ENCODE results near the gene ELAPOR1. TPM values are rescaled to one million over a fixed set of nuclear protein-coding genes. Genes with fewer than 3 reads are reported as not detected.

The ELAPOR1 gene
- total and polyA plus RNA-seq, 2 experiments from 2014 or later, result 1.8 to 3.0 TPM

- no peak overlapping the region for H3K4me2 ChIP-seq
- H3K4me1 ChIP-seq (ENCODE audit: insufficient read depth), result no peaks in the 10 kb centered on the region
- H3K9me2 ChIP-seq (replicated peaks; ENCODE audit: insufficient read depth), result no peaks in the 10 kb centered on the region
- no peaks in the 10 kb centered on the region for H3K27me3 ChIP-seq
- TF ChIP-seq CTCF (IDR thresholded peaks at IDR 0.05; ENCODE audit: poor library complexity) (no peak), EZH2 (IDR thresholded peaks at IDR 0.05; ENCODE audit: borderline replicate concordance) (no peak), EZH2phosphoT487 (IDR thresholded peaks at IDR 0.05; ENCODE audit: low read depth, severe bottlenecking, unreplicated experiment) (no peak)
- H3K4me3 ChIP-seq, result no peak overlapping the region
- no peaks in the 10 kb centered on the region for H4K20me1 ChIP-seq (ENCODE audit: insufficient read depth, poor library complexity, severe bottlenecking)
- H3K79me2 ChIP-seq, result no peaks in the 10 kb centered on the region
- H3K36me3 ChIP-seq (replicated peaks; ENCODE audit: insufficient read depth, low read depth), result no peaks in the 10 kb centered on the region
- WGBS (ENCODE audit: low lambda C conversion rate, missing lambda C conversion rate), result 89% methylated on average over 7 of the region's 7 CpGs
- no peak overlapping the region for H2AFZ ChIP-seq
- no peaks in the 10 kb centered on the region for H3K9me3 ChIP-seq (ENCODE audit: low read depth)
- no peak overlapping the region for H3K27ac ChIP-seq
- DNase-seq (ENCODE audit: low spot score), result no peak
Observed at GRCh38 chr1:109160071-109160840, 46.3 kb downstream of the ELAPOR1 start.

GRCh38 chr1:109161858-109162606, 48.1 kb downstream of the ELAPOR1 start:
- 74% methylated on average over 12 of the region's 12 CpGs for WGBS (ENCODE audit: low lambda C conversion rate, missing lambda C conversion rate)

GRCh38 chr1:109162626-109163025, 48.7 kb downstream of the ELAPOR1 start:
- Histone ChIP-seq H3K79me2 (no peaks in the 10 kb centered on the region), H3K4me2 (peak overlapping the region; percentile 52), H2AFZ (no peak overlapping the region), H3K4me1 (ENCODE audit: insufficient read depth) (no peaks in the 10 kb centered on the region), H3K9me2 (replicated peaks; ENCODE audit: insufficient read depth) (no peaks in the 10 kb centered on the region), H4K20me1 (ENCODE audit: insufficient read depth, poor library complexity, severe bottlenecking) (no peaks in the 10 kb centered on the region), H3K36me3 (replicated peaks; ENCODE audit: insufficient read depth, low read depth) (no peaks in the 10 kb centered on the region), H3K9me3 (ENCODE audit: low read depth) (no peaks in the 10 kb centered on the region), H3K27me3 (no peaks in the 10 kb centered on the region), H3K27ac (no peak overlapping the region), H3K4me3 (no peak overlapping the region)
- DNase-seq (ENCODE audit: low spot score), result no peak
- TF ChIP-seq CTCF (IDR thresholded peaks at IDR 0.05; ENCODE audit: poor library complexity) (no peak), EZH2phosphoT487 (IDR thresholded peaks at IDR 0.05; ENCODE audit: low read depth, severe bottlenecking, unreplicated experiment) (no peak), EZH2 (IDR thresholded peaks at IDR 0.05; ENCODE audit: borderline replicate concordance) (no peak)

More at GRCh38 chr1:109161858-109162606, 48.1 kb downstream of the ELAPOR1 start:
- peak; percentile 40 for DNase-seq (ENCODE audit: low spot score)
- Histone ChIP-seq H3K9me3 (ENCODE audit: low read depth) (no peaks in the 10 kb centered on the region), H3K9me2 (replicated peaks; ENCODE audit: insufficient read depth) (no peaks in the 10 kb centered on the region), H3K27ac (no peak overlapping the region), H3K4me2 (peak overlapping the region; percentile 52), H2AFZ (no peak overlapping the region), H3K4me1 (ENCODE audit: insufficient read depth) (no peaks in the 10 kb centered on the region), H3K79me2 (no peaks in the 10 kb centered on the region), H4K20me1 (ENCODE audit: insufficient read depth, poor library complexity, severe bottlenecking) (no peaks in the 10 kb centered on the region), H3K27me3 (no peaks in the 10 kb centered on the region), H3K4me3 (no peak overlapping the region), H3K36me3 (replicated peaks; ENCODE audit: insufficient read depth, low read depth) (no peaks in the 10 kb centered on the region)
- TF ChIP-seq CTCF (IDR thresholded peaks at IDR 0.05; ENCODE audit: poor library complexity), result no peak
- no peak for TF ChIP-seq EZH2 (IDR thresholded peaks at IDR 0.05; ENCODE audit: borderline replicate concordance)
- no peak for TF ChIP-seq EZH2phosphoT487 (IDR thresholded peaks at IDR 0.05; ENCODE audit: low read depth, severe bottlenecking, unreplicated experiment)
